HG03457 (cell line): ENCODE data around the gene MRPL36.

ENCODE experiments used
- ATAC-seq: cut with Tn5 transposase; IDR thresholded peaks from one replicate; pipeline ENCODE4 v1.9.1; 2021; ENCODE audit warnings: moderate number of reproducible peaks; ENCODE audit not compliant: unreplicated experiment

MRPL36 gene

GRCh38 chr5:1765880-1766235 lies 33.8 kb downstream of the MRPL36 start:
- ATAC-seq = no peak

DNA sequence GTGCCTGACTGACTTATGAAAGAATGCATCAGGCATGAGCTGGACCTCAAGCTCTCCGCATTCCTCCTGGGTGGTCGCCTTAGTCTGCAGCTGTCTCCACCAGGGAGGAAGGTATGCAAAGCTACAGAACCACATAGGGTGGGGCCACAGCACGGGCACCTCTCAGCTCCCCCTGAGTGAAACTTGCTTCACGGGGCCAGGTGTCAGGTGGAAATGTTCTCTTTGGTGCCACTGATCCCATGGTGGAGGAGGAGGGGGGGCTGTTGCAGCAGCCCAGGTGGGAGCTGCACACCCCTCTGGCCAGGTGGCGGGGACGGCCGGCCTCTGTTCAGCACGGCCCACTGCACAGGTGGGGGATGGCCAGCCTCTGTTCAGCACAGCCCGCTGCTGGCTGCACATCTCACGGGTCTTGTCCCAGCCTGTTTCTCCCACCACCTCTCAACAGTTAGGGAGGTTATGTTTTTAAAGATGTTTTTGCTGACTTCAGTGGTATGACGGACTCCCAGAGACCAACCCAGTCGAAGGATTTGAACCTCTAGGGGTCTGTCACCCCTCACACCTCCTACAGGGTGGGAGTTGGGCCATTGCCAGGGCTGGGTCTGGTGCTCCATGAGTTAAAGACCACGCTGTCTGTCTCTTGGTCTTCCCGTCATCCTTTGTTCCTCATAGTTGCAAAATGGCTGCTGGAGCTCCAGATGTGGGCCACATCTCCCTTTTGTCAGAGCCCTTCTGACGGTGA lies 34.3 kb downstream of the MRPL36 start:
- no peak for ATAC-seq

DNA sequence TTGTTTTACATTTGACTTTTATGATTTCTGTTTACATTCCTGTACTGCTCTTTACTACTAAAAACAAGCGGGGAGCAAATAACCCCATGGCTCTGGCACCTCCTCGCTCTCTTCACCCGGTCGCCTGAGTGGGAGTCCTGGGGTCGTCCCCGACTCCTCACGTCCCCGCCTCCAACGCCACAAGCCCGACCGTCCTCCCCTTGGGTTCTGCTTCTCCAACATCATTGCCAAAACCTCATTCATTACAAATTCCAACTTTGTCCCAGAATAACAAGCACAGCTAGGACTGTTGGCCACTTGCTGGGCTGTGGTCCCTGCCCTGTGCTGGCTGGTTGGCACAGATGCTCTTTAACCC lies 35.1 kb downstream of the MRPL36 start:
- ATAC-seq = no peak

- ATAC-seq = no peak
These were observed 35.6 kb downstream of the MRPL36 start for GRCh38 chr5:1763960-1764605.

DNA sequence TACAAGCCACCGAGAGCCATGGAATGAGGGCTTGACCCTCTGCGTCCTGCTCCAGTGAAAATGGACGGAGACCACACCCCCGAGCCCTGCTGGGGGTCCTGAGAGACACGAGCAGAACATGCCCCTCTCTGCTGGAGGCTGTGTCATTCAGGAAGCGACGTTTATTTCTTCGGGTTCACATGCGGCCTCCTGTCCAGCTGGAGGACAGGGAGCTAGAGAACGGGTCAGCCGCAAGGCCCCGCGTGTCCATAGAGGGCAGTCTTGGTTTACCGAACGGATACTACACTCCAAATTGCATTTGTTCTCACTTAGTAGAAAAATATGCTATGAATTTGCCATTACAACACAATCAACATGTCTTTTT lies 36.1 kb downstream of the MRPL36 start:
- no peak for ATAC-seq

- no peak for ATAC-seq
These were observed 36.6 kb downstream of the MRPL36 start for GRCh38 chr5:1762883-1763547.

GRCh38 chr5:1762121-1762882 lies 37.3 kb downstream of the MRPL36 start:
- ATAC-seq = no peak

DNA sequence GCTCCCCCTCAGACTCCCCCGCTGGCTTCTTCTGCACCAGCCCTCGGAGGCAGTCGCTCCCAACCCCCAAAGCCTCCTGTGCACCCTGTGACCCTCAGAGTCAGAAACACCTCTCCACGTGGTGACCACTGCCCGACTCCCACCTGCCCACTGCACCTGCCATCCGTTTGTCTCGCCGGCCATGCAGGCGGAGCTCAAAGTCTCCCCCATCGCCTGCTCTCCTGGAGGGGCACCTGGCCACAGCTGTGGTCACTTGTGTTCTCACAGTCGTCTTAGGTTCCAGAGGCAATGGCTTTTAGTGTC lies 38.2 kb downstream of the MRPL36 start:
- ATAC-seq = no peak

GRCh38 chr5:1760656-1761452 lies 38.8 kb downstream of the MRPL36 start:
- ATAC-seq = no peak

DNA sequence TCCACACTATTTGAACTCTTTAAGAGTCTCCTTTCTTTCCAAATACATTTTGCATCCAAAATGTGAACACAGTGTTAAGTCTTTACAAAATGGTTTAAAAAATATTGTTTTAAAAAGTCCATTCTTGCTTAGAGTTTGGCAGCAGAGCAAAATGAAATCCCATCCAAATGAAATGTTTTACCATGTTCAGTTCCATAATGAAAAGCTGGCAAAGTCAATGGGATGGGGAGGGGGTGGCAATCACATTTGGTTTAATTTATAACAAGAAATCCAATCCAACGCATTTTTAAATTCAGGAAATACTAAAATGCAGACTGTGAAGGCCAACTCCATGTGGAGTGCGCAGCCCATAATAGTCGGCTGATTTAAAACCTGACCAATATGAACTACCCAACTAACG lies 39.4 kb downstream of the MRPL36 start:
- ATAC-seq = no peak

DNA sequence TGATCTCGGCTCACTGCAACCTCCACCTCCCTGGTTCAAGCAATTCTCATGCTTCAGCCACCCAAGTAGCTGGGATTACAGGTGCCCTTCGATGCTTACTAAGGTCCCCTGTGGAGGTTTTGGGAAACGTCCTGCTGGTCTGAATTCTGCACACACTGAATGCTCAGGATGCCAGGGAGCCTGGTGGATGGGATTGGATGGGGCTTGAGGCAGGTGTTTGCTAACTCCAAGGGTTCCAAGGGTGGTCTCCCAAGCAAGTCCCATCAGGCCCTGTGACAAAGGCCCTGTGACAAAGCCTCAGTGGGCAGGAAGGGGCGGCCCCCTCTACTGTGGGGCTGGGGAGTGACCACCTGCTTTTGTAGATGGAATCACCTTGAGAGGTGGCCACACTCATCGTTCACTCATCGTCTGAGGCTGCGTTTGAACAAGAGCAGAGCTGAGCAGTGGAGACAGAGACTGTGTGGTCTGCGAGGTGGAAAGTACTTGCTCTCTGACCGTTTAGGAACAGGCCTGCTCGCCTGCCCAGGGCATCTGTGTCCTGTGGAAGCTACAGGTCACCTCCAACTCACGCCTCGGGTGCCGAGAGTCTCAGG lies 40.2 kb downstream of the MRPL36 start:
- ATAC-seq = no peak

DNA sequence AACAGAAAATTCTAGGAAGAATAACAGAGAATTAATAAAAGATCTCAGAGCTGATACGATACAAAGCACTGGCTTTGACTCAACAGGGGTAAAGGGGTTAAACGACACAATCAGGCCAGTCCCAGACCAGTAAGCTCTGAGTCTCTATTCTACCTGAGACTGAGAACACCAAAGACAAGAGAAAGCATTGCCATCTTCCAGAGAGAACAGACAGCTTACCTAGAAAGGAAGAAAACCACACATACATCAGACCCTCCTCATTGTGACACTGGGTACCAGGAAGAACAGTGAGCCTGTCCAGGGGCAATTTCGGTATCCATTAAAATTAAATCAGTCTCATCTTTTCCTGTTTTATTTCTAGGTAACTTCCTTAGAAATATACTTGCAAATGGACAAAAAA lies 41.1 kb downstream of the MRPL36 start:
- ATAC-seq = no peak

GRCh38 chr5:1757511-1757910 lies 42.1 kb downstream of the MRPL36 start:
- no peak for ATAC-seq

- ATAC-seq = no peak
These were observed 43.2 kb downstream of the MRPL36 start for GRCh38 chr5:1756481-1756880.

DNA sequence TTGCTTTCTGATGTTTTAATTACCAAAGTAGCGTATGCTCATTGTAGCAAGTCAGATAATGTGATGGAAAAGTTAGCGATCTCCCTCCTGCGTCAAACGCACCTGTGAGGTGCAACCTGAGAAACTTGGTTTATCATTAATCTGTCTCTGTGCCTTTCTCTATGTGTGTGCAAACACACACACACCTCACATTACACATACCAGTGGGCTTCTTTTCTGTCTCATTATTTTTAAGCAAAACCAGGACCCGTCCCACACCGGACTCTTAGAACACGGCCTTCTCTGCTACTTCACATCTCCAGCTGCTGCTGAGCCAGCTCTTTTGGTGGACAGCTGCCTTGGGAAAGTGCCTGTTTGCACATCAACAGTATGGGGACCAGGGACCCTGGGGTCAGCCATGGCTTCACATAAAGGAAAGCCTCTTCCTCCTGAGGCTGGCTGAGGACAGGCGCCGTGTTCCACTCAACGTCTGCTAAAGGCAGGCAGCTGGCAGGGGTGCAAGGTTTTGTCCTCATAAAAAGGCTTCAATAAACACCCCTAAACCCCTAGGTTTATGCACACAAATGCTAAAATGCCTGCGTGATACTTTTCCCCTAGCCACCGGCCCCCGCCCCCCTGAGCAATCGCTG lies 44.2 kb downstream of the MRPL36 start:
- ATAC-seq = no peak

- no peak for ATAC-seq
These were observed 45.0 kb downstream of the MRPL36 start for GRCh38 chr5:1754531-1755220.

DNA sequence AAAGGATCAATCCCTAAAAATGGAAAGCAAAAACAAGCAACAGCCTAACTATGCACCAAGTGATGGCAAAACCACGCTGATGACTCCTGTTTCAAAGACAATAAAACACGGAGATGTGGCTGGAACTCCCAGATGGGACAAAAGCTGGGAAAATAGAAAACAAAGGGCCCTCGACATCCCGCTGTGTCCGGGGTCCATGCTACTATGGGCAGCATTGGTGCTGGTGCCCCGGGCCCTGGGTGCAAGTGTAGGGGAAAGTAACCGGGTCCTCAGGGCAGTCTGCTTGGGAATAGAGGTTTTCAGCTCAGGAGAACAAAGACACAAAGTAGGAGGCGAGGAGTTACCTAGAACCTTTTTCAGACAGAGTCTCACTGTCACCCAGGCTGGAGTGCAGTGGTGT lies 46.1 kb downstream of the MRPL36 start:
- ATAC-seq = no peak

DNA sequence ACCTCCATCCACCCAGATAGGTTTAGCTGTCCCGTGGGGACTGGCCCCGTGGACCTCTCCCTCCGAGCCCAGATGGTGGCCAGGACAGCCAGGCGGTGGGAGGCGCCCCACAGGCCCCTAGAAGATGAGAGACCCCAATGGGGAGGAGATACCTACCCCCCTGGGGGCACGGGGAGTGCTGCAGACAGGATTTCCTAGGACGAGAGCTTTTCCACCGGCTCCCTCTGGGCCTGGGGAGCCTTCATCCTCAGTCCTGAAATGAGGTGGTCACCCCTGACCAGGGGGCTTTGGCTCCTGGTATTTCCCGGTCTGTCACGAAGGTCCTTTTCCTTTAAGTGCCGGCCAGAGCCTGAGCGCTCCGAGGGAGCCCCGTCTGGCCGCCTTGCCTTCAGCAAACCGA lies 46.8 kb downstream of the MRPL36 start:
- no peak for ATAC-seq
